Activated CD8-positive, alpha-beta memory T cell treated with anti-CD3 and anti-CD28 coated beads for 24 hours (primary cell): ENCODE measurements around the gene ASXL2.

Experiments used
- DNase-seq: peaks from one replicate; pipeline ENCODE4 v3.0.0-alpha.2; 2020

The ASXL2 gene

GRCh38 chr2:25797620-25798488 is 80.4 kb downstream of the ASXL2 start:
- DNase-seq: no peak

GRCh38 chr2:25794544-25795276 is 83.6 kb downstream of the ASXL2 start:
- no peak for DNase-seq

GRCh38 chr2:25790074-25790790 is 88.1 kb downstream of the ASXL2 start:
- no peak for DNase-seq

- no peak for DNase-seq
Observed at GRCh38 chr2:25788457-25788856, 89.8 kb downstream of the ASXL2 start.

- DNase-seq: no peak
Observed at GRCh38 chr2:25787020-25787419, 91.3 kb downstream of the ASXL2 start.

- no peak for DNase-seq
Observed at GRCh38 chr2:25784404-25784803, 93.9 kb downstream of the ASXL2 start.

GRCh38 chr2:25777077-25777476 is 101.2 kb downstream of the ASXL2 start:
- DNase-seq: no peak

GRCh38 chr2:25772078-25772477 is 106.2 kb downstream of the ASXL2 start:
- no peak for DNase-seq

- no peak for DNase-seq
Observed at GRCh38 chr2:25763575-25763974, 114.7 kb downstream of the ASXL2 start.

- DNase-seq: no peak
Observed at GRCh38 chr2:25760297-25760696, 118.0 kb downstream of the ASXL2 start.

- DNase-seq: no peak
Observed at GRCh38 chr2:25758348-25758747, 119.9 kb downstream of the ASXL2 start.

GRCh38 chr2:25757906-25758305 is 120.4 kb downstream of the ASXL2 start:
- no peak for DNase-seq

GRCh38 chr2:25756536-25756935 is 121.8 kb downstream of the ASXL2 start:
- no peak for DNase-seq

GRCh38 chr2:25749676-25750075 is 128.6 kb downstream of the ASXL2 start:
- DNase-seq: no peak

GRCh38 chr2:25744055-25744454 is 134.2 kb downstream of the ASXL2 start:
- no peak for DNase-seq

GRCh38 chr2:25743132-25743830 is 135.0 kb downstream of the ASXL2 start:
- no peak for DNase-seq

GRCh38 chr2:25742501-25742900 is 135.8 kb downstream of the ASXL2 start:
- no peak for DNase-seq

GRCh38 chr2:25740810-25741381 is 137.4 kb downstream of the ASXL2 start:
- no peak for DNase-seq

- DNase-seq: no peak
Observed at GRCh38 chr2:25738383-25739343, 139.6 kb downstream of the ASXL2 start.

- DNase-seq: no peak
Observed at GRCh38 chr2:25736899-25737515, 141.3 kb downstream of the ASXL2 start.

- no peak for DNase-seq
Observed at GRCh38 chr2:25735835-25736234, 142.5 kb downstream of the ASXL2 start.
